Esophagus (tissue), 2 donors: ENCODE data around the gene FOXQ1. TPM values are rescaled to one million over a fixed set of nuclear protein-coding genes. Genes with fewer than 3 reads are reported as not detected.

Experiments used
- H3K27ac ChIP-seq, 2 donors: one replicate each; pipeline ENCODE4 v1.5.1; 2013; ENCODE audit warnings: low read depth in 2 of 2, mild to moderate bottlenecking in 2 of 2, inconsistent platforms in 1 of 2, low read length in 1 of 2, moderate library complexity in 1 of 2
- H3K27me3 ChIP-seq, 2 donors: one replicate each; pipeline ENCODE4 v1.6.1; 2013; ENCODE audit warnings: low read length in 2 of 2, control low read depth in 1 of 2, mild to moderate bottlenecking in 1 of 2; ENCODE audit not compliant: insufficient read depth in 2 of 2, control insufficient read depth in 1 of 2
- H3K36me3 ChIP-seq, 2 donors: one replicate each; pipeline ENCODE4 v1.6.1; 2013; ENCODE audit warnings: low read length in 1 of 2; ENCODE audit not compliant: control insufficient read depth in 2 of 2, insufficient read depth in 2 of 2
- H3K4me1 ChIP-seq, 2 donors: one replicate each; pipeline ENCODE4 v1.6.1; 2013; ENCODE audit warnings: low read length in 1 of 2; ENCODE audit not compliant: control insufficient read depth in 2 of 2, insufficient read depth in 2 of 2
- H3K4me3 ChIP-seq, 2 donors: one replicate each; pipeline ENCODE4 v1.5.1; 2013; ENCODE audit warnings: low read length in 2 of 2, mild to moderate bottlenecking in 2 of 2, low read depth in 1 of 2, moderate library complexity in 1 of 2
- H3K9me3 ChIP-seq, 2 donors: one replicate each; pipeline ENCODE4 v1.6.1; 2013; ENCODE audit warnings: mild to moderate bottlenecking in 2 of 2, low read depth in 1 of 2, low read length in 1 of 2, moderate library complexity in 1 of 2; ENCODE audit not compliant: control insufficient read depth in 2 of 2, insufficient read depth in 1 of 2
- WGBS, 2 donors: extraction: QIAGEN DNeasy Blood & Tissue Kit; methylation state at CpG; one replicate each; pipeline ENCODE4 v1.1.7; 2013; 5-methylcytosine and 5-hydroxymethylcytosine counted together
- polyA plus RNA-seq, 2 donors: library from polyadenylated mRNA; stranded (reverse); fragments of 200-250 nt; gene quantifications; one replicate each; pipeline ENCODE4 v1.2.3, GENCODE V29; 2013
- donor health status: healthy with polysubstance abuse.
- donor health status: Bipolar disorder and iron deficiency.

Gene FOXQ1
- polyA plus RNA-seq, 2 donors = 7.8 to 8.7 TPM

GRCh38 chr6:1309366-1309765 is 2.5 kb upstream of the FOXQ1 start:
- H3K27ac ChIP-seq = no peak overlapping the region
- H3K9me3 ChIP-seq = no peaks in the 10 kb centered on the region
- H3K36me3 ChIP-seq = no peaks in the 10 kb centered on the region
- H3K27me3 ChIP-seq = no peaks in the 10 kb centered on the region
- no peak overlapping the region for H3K4me3 ChIP-seq
- H3K4me1 ChIP-seq = peaks cover 0 to 7% of the 10 kb centered on the region in 2 donors
- WGBS, 2 donors = 68 to 71% methylated on average over 6 of the region's 6 CpGs

GRCh38 chr6:1310628-1311399 is 1.1 kb upstream of the FOXQ1 start:
- no peaks in the 10 kb centered on the region for H3K9me3 ChIP-seq
- H3K4me1 ChIP-seq = peaks cover 0 to 7% of the 10 kb centered on the region in 2 donors
- no peaks in the 10 kb centered on the region for H3K27me3 ChIP-seq
- peak overlapping the region; percentile 76 to 85 for H3K4me3 ChIP-seq
- H3K36me3 ChIP-seq = no peaks in the 10 kb centered on the region
- H3K27ac ChIP-seq = peak overlapping the region; percentile 88 to 95
- WGBS, 2 donors = 6 to 8% methylated on average over 43 of the region's 43 CpGs

GRCh38 chr6:1312203-1312472 is 240 bp downstream of the FOXQ1 start:
- Histone ChIP-seq H3K4me3 (peak overlapping the region; percentile 76 to 85), H3K4me1 (peaks cover 0 to 7% of the 10 kb centered on the region in 2 donors), H3K9me3 (no peaks in the 10 kb centered on the region), H3K27me3 (no peaks in the 10 kb centered on the region), H3K27ac (peak overlapping the region; percentile 88 to 95), H3K36me3 (no peaks in the 10 kb centered on the region)
- 1 to 2% methylated on average over 24 to 25 of the region's 25 CpGs for WGBS, 2 donors

- Histone ChIP-seq H3K4me1 (peaks cover 0 to 7% of the 10 kb centered on the region in 2 donors), H3K4me3 (peak overlapping the region; percentile 76 to 85), H3K9me3 (no peaks in the 10 kb centered on the region), H3K27ac (peak overlapping the region; percentile 88 to 95), H3K36me3 (no peaks in the 10 kb centered on the region), H3K27me3 (no peaks in the 10 kb centered on the region)
- 3 to 4% methylated on average over 69 to 109 of the region's 109 CpGs for WGBS, 2 donors
These were observed 822 bp downstream of the FOXQ1 start for GRCh38 chr6:1312473-1313367.

- Histone ChIP-seq H3K27me3 (no peaks in the 10 kb centered on the region), H3K36me3 (no peaks in the 10 kb centered on the region), H3K9me3 (no peaks in the 10 kb centered on the region), H3K4me1 (peaks cover 0 to 7% of the 10 kb centered on the region in 2 donors), H3K27ac (peak overlapping the region; percentile 88 to 95), H3K4me3 (peak overlapping the region; percentile 76 to 85)
- 1 to 2% methylated on average over 40 to 64 of the region's 64 CpGs for WGBS, 2 donors
These were observed 1.5 kb downstream of the FOXQ1 start for GRCh38 chr6:1313384-1313766.

- no peaks in the 10 kb centered on the region for H3K36me3 ChIP-seq
- H3K9me3 ChIP-seq = no peaks in the 10 kb centered on the region
- peak overlapping the region; percentile 88 to 95 for H3K27ac ChIP-seq
- no peaks in the 10 kb centered on the region for H3K27me3 ChIP-seq
- H3K4me1 ChIP-seq = peaks cover 0 to 7% of the 10 kb centered on the region in 2 donors
- H3K4me3 ChIP-seq = peak overlapping the region; percentile 76 to 85
- 6 to 7% methylated on average over 45 of the region's 45 CpGs for WGBS, 2 donors
These were observed 2.0 kb downstream of the FOXQ1 start for GRCh38 chr6:1313767-1314503.

GRCh38 chr6:1314617-1315016 is 2.7 kb downstream of the FOXQ1 start:
- Histone ChIP-seq H3K27ac (no peak overlapping the region), H3K9me3 (no peaks in the 10 kb centered on the region), H3K27me3 (no peaks in the 10 kb centered on the region), H3K4me3 (peak overlapping the region in 1 of 2 donors; percentile 85), H3K4me1 (peaks cover 0 to 7% of the 10 kb centered on the region in 2 donors), H3K36me3 (no peaks in the 10 kb centered on the region)
- WGBS, 2 donors = 52 to 60% methylated on average over 2 of the region's 2 CpGs

GRCh38 chr6:1315201-1315559 is 3.3 kb downstream of the FOXQ1 start:
- H3K4me1 ChIP-seq = peaks cover 0 to 7% of the 10 kb centered on the region in 2 donors
- H3K36me3 ChIP-seq = no peaks in the 10 kb centered on the region
- H3K27ac ChIP-seq = no peak overlapping the region
- 53 to 68% methylated on average over 1 of the region's 1 CpG for WGBS, 2 donors
- H3K4me3 ChIP-seq = peak overlapping the region in 1 of 2 donors; percentile 15
- no peaks in the 10 kb centered on the region for H3K27me3 ChIP-seq
- no peaks in the 10 kb centered on the region for H3K9me3 ChIP-seq

GRCh38 chr6:1315560-1316386 is 3.9 kb downstream of the FOXQ1 start:
- H3K27me3 ChIP-seq = no peaks in the 10 kb centered on the region
- WGBS, 2 donors = 38 to 43% methylated on average over 11 of the region's 11 CpGs

More at GRCh38 chr6:1315560-1316386, 3.9 kb downstream of the FOXQ1 start:
- Histone ChIP-seq H3K4me3 (peak overlapping the region in 1 of 2 donors; percentile 42), H3K9me3 (no peaks in the 10 kb centered on the region), H3K4me1 (peaks cover 0 to 7% of the 10 kb centered on the region in 2 donors), H3K27ac (peak overlapping the region; percentile 28 to 67), H3K36me3 (no peaks in the 10 kb centered on the region)
